GM12892 (cell line): Measurements from ENCODE around the gene TXLNB.

Source experiments
- POLR2A ChIP-seq: IDR thresholded peaks from 2 replicates; pipeline ENCODE4 v1.6.1; 2011; ENCODE audit warnings: low read depth, low read length, control low read depth
- POLR2AphosphoS5 ChIP-seq: IDR thresholded peaks from 2 replicates; pipeline ENCODE4 v1.6.1; 2011; ENCODE audit warnings: low read depth, low read length, control low read depth
- TAF1 ChIP-seq: IDR thresholded peaks from 2 replicates; pipeline ENCODE4 v1.6.1; 2011; ENCODE audit warnings: low read depth, mild to moderate bottlenecking, control low read depth, low read length, borderline replicate concordance

DNA sequence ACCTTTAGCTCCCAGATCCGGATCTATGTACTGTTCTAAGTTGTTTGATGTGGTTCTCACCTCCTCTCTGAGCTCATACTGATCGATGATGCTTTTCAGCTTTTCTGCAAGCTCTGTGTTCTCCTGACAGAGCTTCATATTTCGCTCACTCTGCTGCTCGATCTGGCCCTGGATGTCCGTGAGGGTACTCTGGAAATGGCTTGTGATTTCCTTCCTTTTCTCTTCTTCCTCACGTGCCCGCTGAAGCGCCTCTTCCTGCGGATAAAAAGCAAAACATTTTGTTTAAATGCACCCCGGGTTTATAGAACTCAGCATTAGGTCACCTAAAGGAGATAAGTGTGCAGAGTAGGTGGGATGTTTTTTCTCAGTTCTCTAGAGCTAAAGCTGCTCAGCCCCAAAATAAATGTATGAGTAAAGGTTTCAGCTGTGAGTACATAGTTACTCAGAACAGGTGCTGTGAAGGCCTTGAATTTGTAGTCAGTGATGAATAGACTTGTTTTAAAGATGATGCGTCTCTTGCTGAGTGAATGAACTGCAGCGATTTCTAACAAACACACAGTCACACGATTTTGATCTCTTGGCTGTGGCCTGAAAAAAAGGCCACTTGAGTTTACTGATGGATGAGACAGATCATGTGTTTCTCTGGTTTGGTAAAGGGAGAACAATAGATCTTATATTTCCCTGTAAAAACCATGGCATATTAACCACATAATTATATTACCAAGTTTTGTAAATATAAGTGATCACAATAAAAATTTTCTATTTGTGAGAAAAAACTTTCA, 29.1 kb downstream of the TXLNB start:
- TF ChIP-seq POLR2AphosphoS5 (no peak), POLR2A (no peak), TAF1 (no peak)
